BJ (cell line): ENCODE data around the gene AGER. TPM values are rescaled to one million over a fixed set of nuclear protein-coding genes. Genes with fewer than 3 reads are reported as not detected.

Source experiments
- CTCF ChIA-PET: fragments of 350-600 bp; formaldehyde crosslinking; extraction: SDS; loops from one replicate; lab custom pipeline; 2021; ENCODE audit warnings: antibody characterized with exemption, inconsistent platforms; lab: Yijun Ruan, JAX
- POLR2A ChIA-PET: fragments of 300-600 bp; sonication (Branson Sonifier 250); formaldehyde crosslinking; extraction: SDS; loops from one replicate; lab custom pipeline; 2021; ENCODE audit warnings: antibody characterized with exemption; lab: Charles Lee
- DNase-seq: peaks from one replicate; pipeline ENCODE4 v3.0.0-alpha.2; 2011; ENCODE audit warnings: low read depth
- H3K27me3 ChIP-seq: 2 replicates; pipeline ENCODE4 v1.6.0; 2011; ENCODE audit warnings: low read length; ENCODE audit not compliant: control insufficient read depth, insufficient read depth
- H3K36me3 ChIP-seq: 2 replicates; pipeline ENCODE4 v1.5.1; 2011; ENCODE audit warnings: low read length; ENCODE audit not compliant: control insufficient read depth, insufficient read depth
- H3K4me3 ChIP-seq: 2 replicates; pipeline ENCODE4 v1.5.1; 2011; ENCODE audit warnings: low read depth, mild to moderate bottlenecking, control low read depth, low read length
- CTCF ChIP-seq: IDR thresholded peaks from 2 replicates; pipeline ENCODE4 v1.5.1; 2011; ENCODE audit warnings: low read depth, mild to moderate bottlenecking, control low read depth, inconsistent platforms, low read length, moderate library complexity; ENCODE audit not compliant: insufficient read depth
- polyA plus RNA-seq: library from polyadenylated mRNA; depleted of rRNA; stranded (reverse); fragments of >200 nt; gene quantifications from 2 replicates; pipeline ENCODE4 v1.2.3, GENCODE V29; 2011

AGER gene
- polyA plus RNA-seq, 1 experiment = 2.6 TPM

DNA sequence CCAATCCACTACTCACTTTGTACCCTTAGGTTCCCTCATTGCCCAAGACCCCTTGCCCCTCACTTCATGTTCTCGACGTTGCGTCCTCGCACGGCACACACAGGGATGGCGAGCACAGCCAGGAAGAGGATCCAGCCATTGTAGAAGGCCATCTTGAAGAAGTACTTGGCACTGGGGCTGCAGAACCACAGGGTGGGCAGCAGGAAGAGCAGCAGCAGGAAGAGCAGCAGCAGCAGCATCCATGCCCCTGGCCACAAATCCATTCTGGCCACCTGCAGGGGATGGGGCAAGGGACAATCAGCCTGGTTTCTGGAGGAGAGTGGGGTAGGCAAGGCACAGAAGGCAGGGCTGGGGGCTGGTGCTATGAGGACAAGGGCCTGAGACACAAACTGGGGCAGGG is 12.8 kb downstream of the AGER start:
- no peaks in the 10 kb centered on the region for H3K27me3 ChIP-seq
- no peak for TF ChIP-seq CTCF
- CTCF ChIA-PET = no interaction called here
- POLR2A ChIA-PET = no interaction called here
- peaks cover 33% of the 10 kb centered on the region for H3K36me3 ChIP-seq
- no peak overlapping the region for H3K4me3 ChIP-seq
- no peak for DNase-seq

- ChIA-PET POLR2A (no interaction called here), CTCF (no interaction called here)
- Histone ChIP-seq H3K36me3 (peaks cover 33% of the 10 kb centered on the region), H3K4me3 (no peak overlapping the region), H3K27me3 (no peaks in the 10 kb centered on the region)
- DNase-seq = no peak
- no peak for TF ChIP-seq CTCF
Observed at GRCh38 chr6:32170294-32170693, 13.8 kb downstream of the AGER start.

- no peak for TF ChIP-seq CTCF
- no peak for DNase-seq
- no peak overlapping the region for H3K4me3 ChIP-seq
- no peaks in the 10 kb centered on the region for H3K27me3 ChIP-seq
- peaks cover 33% of the 10 kb centered on the region for H3K36me3 ChIP-seq
- POLR2A ChIA-PET = no interaction called here
- CTCF ChIA-PET = no interaction called here
Observed at GRCh38 chr6:32168807-32169591, 15.1 kb downstream of the AGER start.

DNA sequence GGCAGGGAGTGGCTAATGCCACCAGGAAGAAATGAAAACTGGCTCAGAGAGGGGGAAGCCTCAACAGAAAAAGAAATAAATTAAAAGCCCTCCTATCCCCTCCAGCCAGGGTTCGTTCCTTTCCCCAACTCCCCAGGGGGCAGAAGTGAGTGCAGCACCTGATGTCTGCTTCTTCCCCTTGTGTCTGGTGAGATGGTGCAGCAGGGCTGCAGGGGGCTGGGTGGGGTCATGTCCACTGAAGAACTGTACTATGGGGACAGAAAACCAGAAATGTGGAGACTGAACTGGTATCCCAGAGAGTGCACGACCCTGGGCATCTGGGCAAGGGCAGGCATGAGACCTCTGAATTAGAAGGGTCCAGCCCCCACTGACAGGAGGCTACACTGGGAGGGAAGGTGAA is 15.7 kb downstream of the AGER start:
- CTCF ChIA-PET = no interaction called here

GRCh38 chr6:32167761-32168262 is 16.2 kb downstream of the AGER start:
- ChIA-PET CTCF (interaction anchor here (1.5 kb wide), 1 partner anchor 54 kb away, joined by 3 read pairs; no protein-coding TSS in a partner anchor), POLR2A (no interaction called here)
- Histone ChIP-seq H3K36me3 (peaks cover 35% of the 10 kb centered on the region), H3K4me3 (no peak overlapping the region), H3K27me3 (no peaks in the 10 kb centered on the region)
- no peak for DNase-seq
- TF ChIP-seq CTCF = no peak

More for the DNA sequence above, 15.7 kb downstream of the AGER start:
- no peak for DNase-seq
- POLR2A ChIA-PET = no interaction called here
- Histone ChIP-seq H3K4me3 (no peak overlapping the region), H3K27me3 (no peaks in the 10 kb centered on the region), H3K36me3 (peaks cover 33% of the 10 kb centered on the region)
- TF ChIP-seq CTCF = no peak
